NB4 (cell line): Measurements from ENCODE around the gene TAF1B.
"Not testable (repeated sequence)": the region's sequence is repeated elsewhere in the genome, so short reads cannot be mapped to it uniquely, and the experiment has no call there.

Experiments used
- CTCF ChIP-seq: IDR thresholded peaks from one replicate; pipeline ENCODE4 v1.5.1; 2012; ENCODE audit warnings: low read depth, low read length
- POLR2A ChIP-seq: IDR thresholded peaks from 2 replicates; pipeline ENCODE4 v1.6.1; 2011; ENCODE audit warnings: mild to moderate bottlenecking; ENCODE audit not compliant: insufficient read length; ENCODE audit errors: extremely low read depth

- not testable (repeated sequence) for TF ChIP-seq CTCF, POLR2A
Measured at GRCh38 chr2:9860922-9861580, 17.8 kb downstream of the TAF1B start.
